KG1 (cell line): ENCODE data around the gene STOML1.
"Not testable (repeated sequence)": the region's sequence is repeated elsewhere in the genome, so short reads cannot be mapped to it uniquely, and the experiment has no call there.

Experiments
- DNase-seq: peaks from one replicate; lab custom pipeline; 2025; lab: John Stamatoyannopoulos, UW

STOML1 gene

DNA sequence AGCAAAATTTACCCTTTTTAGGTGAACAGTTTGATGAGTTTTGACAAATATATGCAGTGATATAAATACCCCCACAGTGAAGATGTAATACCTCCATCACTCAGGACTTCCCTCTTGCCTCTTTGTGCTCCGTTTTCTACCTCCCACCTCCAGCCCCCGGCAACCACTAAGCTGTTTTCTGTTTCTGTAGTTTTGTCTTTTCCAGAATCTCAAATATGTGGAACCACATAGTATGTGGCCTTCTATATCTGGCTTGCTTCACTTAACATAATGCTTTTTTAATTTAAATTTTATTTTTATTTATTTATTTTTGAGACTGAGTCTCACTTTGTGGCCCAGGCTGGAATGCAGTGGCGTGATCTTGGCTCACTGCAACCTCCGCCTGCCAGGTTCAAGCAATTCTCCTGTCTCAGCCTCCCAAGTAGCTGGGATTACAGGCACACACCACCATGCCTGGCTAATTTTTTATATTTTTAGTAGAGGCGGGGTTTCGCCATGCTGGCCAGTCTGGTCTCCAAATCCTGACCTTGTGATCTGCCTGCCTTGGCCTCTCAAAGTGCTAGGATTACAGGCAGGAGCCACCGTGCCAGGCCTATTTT is 31.5 kb downstream of the STOML1 start:
- not testable (repeated sequence) for DNase-seq

DNA sequence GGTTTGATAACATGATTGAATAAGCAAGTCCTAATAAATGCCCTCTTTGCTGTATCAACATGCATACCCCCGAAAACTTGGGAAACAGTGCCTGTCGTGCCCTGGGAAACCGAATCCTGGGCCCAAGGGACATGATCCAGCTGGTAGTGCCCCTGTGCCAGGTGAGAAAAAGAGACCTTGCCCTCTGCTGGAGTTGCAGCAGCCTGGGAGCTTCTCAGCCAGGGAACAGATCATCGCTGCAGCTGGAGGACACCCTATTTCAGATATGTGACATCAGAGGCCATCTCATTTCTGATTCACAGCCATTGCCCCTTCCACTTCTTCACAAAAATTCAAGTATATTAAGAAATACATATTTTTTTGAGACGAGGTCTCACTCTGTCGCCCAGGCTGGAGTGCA is 32.3 kb downstream of the STOML1 start:
- DNase-seq, result no peak

DNA sequence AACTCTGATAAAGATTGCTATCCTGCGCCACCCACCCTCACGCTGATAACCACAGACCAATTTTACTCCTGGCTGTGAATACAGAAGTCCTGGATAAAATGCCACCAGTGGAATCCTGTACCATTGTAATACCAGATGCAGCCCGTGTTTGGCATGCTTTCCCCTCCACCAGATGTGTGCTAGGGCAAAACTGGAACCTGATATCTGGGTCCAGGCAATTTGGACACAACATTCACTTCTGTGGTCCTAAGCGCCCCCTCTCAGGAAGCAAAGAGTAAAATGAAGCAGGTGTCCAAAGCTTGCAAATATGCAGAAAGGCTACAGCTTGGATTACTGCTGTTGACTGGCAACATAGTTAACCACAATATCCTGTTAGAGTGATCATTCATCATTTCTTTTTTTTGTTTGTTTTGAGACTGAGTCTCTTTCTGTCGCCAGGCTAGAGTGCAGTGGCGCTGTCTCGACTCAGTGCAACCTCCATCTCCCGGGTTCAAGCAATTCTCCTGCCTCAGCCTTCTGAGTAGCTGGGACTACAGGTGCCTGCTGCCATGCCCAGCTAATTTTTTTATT is 33.0 kb downstream of the STOML1 start:
- DNase-seq, result no peak

DNA sequence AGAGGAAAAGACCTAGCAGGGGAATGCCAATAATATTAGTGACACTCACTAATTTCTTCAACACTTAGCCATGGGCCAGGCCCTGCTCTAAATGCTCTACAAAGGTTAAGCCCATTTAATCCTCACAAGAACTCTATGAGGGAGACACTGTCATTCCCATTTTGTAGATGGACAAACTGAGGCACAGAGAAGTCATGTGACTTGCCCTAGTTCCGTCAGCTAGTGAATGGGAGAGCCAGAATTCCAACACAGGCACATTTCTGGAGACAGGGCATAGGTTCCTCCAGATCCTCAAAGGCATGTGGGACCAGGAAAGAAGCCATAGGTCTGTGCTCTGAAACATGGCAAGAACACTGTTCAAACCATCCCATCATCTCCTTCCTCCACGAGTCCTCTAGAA is 34.3 kb downstream of the STOML1 start:
- DNase-seq, result no peak

DNA sequence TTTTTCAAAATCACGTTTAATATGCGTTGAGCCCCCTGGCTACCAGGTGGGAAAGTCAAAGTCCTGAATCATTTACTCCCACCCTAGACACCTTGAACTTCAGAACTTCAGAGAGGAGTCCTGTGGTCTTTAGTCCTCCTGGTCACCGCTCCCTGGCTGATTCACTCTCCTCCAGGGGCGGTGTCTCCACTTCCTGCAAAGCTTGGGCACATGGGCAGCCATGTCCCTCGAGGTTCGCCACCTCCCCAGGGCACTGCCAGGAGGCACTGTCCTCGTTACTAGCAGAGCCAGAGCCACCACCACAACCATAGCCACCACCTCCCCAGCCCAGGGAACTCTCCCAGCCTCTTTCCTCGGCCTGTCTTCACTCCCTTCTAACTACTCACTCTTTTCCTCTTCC is 34.8 kb downstream of the STOML1 start:
- no peak for DNase-seq

DNA sequence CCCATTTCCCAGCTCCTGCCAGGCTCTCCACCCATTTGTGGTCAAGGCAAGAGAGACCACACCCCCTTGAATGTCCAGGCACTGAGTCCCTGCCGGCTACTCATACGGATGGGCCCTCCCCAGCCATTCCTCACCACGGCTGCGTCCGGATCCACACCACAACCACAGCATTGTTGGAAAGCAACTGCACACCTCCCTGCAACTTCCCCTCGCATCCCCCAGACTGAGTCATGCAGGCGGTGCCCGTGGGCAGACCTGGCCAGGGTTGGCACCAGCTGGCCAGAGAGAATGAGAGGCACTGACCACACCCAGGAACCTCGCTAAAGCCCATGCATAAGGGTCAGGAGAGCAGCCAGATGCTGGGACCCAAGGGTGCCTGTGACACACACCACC is 35.4 kb downstream of the STOML1 start:
- DNase-seq, result no peak

DNA sequence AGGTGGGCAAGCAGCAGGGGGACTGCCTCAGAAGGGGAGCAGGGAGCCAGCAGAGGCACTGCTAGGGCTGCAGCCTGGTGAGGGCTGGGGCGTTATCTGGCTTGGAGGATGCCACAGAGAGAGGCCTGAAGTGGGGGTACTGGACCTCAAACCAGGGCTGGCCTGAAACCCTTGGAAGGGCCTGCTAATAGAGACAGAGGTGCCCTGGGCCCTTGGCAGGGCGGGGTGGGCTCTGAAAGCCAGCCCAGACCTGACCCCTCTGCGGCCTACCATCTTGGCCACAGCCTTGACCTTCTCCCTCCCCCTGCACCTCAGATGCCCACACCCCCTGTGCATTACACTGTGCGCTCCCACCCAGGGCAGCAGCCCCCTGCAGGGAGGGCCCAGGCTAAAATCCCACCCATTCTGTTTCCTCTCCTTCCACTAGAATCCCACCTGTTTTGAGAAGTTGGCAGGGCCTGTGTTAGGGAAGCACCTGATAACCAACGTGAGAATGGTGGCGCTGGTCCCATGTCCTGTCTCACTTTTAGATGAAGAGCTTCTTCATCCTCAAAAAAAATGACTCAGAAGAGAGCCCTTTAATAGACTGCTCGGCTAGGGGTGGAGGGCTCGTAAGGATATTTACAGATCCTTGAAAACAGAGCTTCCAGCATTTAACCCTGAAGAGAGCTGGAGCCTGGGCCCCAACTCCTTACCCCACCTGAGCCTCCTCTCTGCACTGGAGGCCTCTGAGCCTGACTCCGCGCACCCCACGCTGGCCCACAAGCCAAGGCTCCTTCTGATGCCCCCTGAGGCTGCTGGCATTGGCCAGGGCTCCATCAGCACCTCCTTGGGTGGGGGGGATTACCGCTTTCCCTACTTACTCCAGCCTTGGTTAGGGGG is 36.0 kb downstream of the STOML1 start:
- DNase-seq, result no peak

DNA sequence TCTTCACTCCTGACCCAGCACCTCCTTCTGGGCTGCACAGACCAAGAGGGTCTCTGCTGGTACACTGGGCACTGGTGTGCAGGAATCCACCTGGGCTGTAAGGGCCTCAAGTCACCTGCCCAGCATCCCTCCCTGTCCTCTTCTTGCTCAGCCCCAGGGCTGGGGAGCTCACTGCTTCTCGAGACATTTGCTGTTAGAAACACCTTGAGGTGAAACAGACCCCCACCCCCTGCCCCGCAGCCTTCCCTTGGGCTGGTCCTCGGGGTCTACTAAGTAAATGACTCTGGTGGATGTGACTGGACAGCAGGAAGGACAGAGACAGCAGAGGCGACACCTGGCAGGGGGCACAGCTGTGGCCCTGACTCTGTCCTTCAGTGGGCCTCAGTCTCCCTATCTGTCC is 36.8 kb downstream of the STOML1 start:
- no peak for DNase-seq

DNA sequence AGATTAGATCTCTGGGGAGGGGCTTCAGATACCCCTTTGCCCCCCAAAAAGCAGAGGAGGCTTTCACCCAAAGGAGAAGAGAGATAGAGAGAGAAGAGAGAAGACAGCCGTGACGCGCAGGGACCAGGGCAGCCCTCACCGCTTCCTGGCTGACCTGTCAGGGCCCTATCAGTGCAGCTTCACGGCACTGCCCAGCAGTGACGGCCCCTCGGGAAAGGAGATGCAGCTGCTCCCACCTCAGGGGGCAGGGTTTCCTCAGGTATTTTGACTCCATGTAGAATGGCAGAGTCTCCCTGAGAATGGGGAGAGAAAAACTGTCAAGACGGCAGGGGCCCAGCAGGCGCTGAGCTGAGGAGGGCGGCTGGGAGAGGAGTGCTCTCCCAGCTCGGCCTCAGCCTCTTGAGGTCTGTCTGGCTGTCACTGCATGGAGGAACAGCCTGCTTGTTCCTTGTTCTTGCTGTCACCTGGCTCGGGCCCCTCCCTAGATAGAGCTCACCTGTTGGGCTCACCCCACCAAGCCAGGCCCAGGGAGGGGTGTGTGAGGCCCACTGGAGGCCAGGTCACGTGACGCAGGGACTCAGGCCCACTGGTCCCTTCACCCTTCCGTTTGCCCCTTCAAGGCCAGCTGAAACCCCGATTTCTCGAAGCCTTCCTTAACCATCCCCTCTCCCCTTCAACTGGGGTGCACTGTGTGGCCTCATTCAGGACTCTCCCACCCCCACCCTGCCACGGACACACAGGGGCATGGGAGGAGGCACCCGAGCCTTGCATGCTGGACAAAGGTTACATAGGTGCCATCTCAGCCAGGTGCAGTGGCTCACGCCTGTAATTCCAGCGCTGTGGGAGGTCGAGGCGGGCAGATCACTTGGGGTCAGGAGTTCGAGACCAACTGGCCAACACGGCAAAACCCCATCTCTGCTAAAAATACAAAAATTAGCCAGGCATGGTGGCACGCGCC is 37.6 kb downstream of the STOML1 start:
- DNase-seq, result no peak

DNA sequence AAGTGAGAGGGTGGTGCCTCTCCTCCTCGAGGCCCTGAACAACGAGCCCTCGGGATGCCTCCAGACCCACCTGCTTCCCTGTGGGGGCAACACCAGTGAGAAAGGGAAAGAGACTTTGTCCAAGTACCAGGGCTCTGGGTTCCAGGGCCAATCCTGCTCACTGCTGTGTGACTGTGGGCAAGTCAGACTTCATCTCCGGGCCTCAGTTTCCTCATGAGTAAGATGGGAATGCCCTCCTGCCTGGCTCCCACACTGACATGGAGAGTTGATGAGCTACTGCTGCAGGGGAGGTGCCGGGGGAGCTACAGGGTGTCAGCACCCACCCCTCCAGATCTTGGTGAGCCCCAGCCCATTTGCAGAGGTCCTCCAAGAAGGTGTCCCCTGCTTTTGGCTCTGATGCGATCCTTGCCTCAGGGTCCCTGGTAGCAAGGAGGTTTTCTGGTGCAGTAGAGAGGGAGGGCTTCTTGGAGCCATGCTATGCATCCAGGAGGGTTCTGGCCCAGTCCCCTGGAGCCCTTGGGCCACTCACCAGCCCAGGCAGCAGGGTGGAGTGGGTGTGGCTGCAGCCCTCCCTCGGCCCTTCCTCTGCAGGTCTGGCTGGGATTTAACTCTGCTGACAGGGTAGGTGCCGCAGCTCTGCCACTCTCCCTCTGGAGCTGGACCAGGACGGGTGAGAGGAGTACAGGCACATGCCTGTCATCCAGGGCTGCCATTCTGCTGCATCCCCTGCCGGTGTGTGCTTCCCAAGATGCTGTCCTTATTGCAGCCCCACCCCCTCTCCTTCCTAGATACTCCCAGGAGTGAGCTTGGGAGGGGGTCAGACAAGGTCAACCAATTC is 39.0 kb downstream of the STOML1 start:
- no peak for DNase-seq

DNA sequence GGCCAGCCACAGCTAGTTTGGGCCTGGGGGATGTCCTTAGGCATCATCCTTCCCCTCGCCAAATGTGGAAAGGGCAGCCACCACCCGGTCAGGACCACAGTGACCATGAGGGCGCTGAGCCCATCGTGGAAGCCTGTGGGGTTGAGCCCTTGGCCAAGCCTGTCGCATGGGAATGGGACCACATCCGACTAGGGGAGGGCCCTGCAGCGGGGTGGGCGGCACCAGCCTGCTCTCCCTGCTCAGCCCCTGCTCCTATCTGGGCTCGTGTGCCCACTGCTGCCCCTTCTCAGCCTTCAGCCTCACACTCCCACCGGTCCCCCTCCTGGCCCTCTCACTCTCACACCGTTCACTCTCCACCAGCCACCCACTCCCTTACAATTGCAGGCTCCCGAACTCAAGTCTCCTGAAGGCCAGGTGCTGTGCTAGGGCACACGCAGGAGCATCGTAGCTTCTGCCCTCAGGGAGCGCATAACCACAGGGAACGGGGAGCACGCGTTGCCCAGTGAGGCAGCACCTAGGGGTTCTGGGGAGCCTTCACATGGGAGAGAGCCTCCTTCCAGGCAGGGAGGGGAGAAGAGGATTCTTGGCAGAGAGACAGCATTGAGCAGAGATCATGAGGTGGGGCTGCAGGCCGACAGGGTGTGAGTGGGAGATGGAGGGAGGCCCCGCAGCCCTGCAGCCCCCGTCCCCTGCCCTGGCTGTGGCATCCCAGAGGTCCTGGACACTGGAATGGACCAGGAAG is 39.8 kb downstream of the STOML1 start:
- DNase-seq, result no peak

DNA sequence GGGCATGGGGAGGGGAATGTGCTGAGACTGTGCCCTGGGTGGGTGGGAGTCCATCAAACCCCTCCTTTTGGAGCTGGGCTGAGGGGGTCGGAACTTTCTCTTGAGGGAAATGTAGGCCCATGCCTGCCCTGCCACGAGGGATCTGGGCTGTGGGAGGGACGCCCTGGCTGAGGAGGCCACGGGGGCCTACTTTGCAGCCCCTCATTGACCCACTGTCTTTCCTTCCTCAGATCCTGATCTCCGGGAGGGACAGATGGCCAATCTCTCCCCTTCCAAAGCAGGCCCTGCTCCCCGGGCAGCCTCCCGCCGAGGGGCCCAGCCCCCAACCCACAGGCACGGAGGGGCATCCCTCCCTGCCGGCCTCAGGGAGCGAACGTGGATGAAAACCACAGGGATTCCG is 40.5 kb downstream of the STOML1 start:
- no peak for DNase-seq

DNA sequence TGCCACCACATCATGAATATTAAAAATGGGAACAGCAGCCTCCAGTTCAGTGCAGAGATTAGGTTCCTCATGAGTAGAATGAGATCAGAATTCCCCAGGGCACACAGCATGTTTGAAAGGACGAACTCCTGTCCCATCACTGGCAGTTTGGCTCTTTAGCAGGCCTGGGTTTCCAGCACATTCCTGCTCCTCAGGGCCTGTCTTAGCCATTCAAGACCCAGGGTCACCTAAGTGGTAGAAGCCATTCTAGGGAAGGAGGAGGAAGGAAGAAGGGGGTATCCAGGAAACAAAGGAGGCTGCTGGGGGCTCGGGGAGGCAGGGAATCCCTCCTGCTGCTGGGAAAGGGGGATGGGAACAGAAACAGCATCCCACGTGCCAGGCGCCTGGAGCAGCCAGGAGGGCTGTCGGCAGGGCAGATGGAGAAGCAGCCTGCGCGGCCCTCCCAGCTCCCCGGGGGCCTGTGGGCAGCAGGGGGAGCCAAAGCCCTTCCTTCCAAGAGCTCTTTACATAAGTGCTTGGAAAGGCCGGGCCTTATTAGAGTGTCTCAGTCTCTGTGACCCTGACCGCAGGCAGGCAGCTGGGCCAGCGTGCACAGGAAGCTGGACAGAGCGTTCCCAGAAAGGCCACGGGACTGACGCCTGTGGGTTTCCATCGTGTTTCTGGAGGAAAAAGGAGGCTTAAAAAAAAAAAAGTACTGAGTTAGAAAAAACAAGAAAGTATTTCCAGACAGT is 41.1 kb downstream of the STOML1 start:
- peak; percentile 34 for DNase-seq

DNA sequence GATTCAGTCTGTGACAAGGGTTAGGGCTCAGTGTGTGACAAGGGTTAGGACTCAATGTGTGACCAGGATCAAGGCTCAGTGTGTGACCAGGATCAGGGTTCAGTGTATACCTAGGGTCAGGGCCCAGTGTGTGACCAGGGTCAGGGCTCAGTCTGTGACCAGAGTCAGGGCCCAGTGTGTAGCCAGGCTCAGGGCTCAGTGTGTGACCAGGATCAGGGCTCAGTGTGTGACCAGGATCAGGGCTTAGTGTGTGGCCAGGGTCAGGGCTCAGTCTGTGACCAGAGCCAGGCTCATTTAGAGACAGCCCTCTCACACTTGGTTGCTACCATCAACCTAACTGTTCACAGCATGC is 41.6 kb downstream of the STOML1 start:
- no peak for DNase-seq

DNA sequence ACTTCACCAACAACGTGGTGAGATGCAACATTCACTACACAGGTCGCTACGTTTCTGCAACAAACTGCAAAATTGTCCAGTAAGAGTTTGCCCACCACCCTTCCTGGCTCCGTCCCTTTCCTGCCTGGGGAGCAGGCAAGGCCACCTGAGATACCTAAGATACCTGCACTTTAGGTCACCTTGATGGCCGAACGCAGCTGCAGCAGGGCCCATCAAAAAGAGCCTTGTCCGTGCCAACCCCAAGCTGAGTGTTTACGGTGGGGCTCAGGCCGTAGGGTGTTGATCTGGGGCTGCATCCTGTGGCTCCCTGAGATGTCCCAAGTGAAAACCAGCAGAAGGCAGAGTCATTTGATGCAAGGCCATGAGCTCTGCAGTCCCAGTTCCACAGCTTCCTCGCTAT is 42.6 kb downstream of the STOML1 start:
- no peak for DNase-seq

DNA sequence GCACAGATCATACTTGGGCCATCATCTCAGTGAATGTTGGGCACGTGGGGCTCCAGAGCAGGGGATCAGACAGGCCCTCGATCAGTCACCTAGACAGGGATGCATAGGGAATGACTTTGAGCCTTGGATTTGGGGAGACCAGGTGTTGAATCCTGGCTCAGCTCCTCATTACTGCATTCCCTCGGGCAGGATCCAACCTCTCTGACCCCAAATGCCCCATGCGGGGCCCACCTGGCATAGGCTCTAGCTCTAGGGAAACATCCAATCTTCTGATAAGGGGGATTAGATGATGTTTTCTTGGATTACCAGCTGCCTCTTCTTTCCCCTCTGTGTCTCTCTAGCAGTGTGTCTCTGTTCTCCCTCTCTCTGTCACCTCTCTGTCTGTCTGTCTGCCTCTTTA is 43.1 kb downstream of the STOML1 start:
- no peak for DNase-seq

DNA sequence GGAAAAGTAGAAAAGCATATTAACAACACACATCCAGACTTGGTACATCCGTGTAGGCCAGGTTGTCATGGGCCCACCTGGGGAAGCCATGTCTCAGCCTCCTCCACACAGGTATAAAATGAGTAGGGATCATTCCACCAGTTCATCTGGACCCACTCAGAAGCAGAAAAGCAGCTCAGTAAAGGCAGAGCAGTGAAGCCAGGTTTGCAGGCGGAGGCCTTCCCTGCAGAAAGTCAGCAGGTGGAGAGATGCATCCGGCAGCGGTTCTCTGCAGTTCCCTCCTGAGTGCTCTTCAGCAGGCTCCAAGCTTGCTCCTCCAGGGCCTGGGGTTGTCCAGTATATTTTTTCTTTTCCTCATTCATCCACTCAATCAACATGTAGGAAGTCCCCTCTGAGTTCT is 43.7 kb downstream of the STOML1 start:
- DNase-seq, result no peak

DNA sequence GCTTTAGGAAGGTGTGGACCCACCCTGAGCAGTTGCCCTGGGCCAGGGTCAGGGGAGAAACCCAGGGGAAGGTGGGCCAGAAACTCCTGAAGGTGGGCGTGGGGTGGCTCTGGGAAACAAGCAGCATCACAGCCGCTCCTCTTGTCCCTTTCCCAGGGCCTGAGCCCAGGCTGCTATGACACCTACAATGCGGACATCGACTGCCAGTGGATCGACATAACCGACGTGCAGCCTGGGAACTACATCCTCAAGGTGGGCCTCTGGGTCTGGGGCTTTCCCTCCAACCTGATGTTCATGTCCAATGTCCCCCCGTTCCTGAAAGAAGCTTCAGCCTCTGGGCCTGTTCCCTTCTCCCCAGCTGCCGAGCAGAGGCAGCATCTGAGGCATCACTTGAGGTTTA is 44.4 kb downstream of the STOML1 start:
- DNase-seq, result no peak

DNA sequence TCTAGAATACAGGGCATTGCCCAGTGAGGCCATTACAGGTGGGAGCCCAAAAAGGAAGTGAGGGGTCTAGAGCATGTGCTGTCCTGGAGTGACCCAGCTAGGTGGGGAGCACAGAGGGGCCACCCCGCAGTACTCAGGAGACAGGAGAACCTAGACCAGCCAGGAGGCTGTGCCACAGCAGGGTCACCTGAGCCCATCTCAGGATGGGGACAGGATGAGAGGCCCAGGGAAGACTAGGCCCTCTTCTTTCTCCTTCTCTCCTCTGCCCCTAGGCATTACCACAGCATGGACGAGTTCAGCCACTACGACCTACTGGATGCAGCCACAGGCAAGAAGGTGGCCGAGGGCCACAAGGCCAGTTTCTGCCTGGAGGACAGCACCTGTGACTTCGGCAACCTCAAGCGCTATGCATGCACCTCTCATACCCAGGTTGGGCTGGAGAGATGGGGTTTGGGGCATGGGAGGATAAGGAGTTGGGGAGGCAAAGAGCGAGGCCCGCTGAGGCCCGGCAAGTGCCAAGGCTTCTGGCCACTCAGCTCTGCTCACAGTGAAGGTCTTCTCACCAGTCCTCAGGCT is 45.2 kb downstream of the STOML1 start:
- no peak for DNase-seq
